ENCODE measurements around the gene RNF135.

DNA sequence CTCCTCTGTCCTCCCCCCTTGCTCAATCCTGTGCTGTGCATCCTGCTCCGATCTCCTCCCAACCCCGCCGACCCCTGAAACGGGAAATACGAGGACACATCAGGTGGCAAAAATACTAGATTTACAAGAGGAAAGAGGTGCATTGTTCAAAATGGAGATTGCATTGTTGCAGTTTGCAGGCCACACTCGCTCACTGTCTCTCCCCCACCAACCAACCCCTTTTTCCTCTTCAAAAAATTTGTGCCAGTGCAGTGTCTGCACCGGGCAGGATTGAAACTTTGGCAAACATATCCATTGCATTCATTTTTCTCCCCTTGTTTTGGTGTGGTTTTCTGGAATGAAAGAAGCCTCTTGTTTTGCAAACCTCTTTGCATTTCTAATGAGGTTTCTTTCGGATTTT, 61.0 kb downstream of the RNF135 start:
- TF ChIP-seq CTCF (IDR thresholded peaks at IDR 0.05) (no peak), POLR2A (IDR thresholded peaks at IDR 0.05) (no peak)

All from Peyer's patch (tissue), 4 donors.